ENCODE measurements around the gene MTHFD1L. TPM values are rescaled to one million over a fixed set of nuclear protein-coding genes. Genes with fewer than 3 reads are reported as not detected.

MTHFD1L gene
- total RNA-seq, 4 donors from 2014 or later: 3.0 to 9.4 (median 5.2) TPM

GRCh38 chr6:151103266-151103665, 237.8 kb downstream of the MTHFD1L start:
- 85% methylated on average over 4 of the region's 4 CpGs for WGBS
- TF ChIP-seq, protein P1, sequence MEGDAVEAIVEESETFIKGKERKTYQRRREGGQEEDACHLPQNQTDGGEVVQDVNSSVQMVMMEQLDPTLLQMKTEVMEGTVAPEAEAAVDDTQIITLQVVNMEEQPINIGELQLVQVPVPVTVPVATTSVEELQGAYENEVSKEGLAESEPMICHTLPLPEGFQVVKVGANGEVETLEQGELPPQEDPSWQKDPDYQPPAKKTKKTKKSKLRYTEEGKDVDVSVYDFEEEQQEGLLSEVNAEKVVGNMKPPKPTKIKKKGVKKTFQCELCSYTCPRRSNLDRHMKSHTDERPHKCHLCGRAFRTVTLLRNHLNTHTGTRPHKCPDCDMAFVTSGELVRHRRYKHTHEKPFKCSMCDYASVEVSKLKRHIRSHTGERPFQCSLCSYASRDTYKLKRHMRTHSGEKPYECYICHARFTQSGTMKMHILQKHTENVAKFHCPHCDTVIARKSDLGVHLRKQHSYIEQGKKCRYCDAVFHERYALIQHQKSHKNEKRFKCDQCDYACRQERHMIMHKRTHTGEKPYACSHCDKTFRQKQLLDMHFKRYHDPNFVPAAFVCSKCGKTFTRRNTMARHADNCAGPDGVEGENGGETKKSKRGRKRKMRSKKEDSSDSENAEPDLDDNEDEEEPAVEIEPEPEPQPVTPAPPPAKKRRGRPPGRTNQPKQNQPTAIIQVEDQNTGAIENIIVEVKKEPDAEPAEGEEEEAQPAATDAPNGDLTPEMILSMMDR (IDR thresholded peaks at IDR 0.05): no peak
- TF ChIP-seq POLR2AphosphoS5 (IDR thresholded peaks at IDR 0.05) (no peak), POLR2A (IDR thresholded peaks at IDR 0.05) (no peak), EP300 (IDR thresholded peaks at IDR 0.05) (no peak)
- Histone ChIP-seq H3K4me3 (no peak overlapping the region), H3K9me3 (no peaks in the 10 kb centered on the region), H3K4me1 (no peaks in the 10 kb centered on the region), H3K27ac (no peak overlapping the region), H3K36me3 (no peaks in the 10 kb centered on the region), H3K27me3 (no peaks in the 10 kb centered on the region)
- no peak for DNase-seq (ENCODE audit: low spot score in 2 of 2)

GRCh38 chr6:151107897-151108427, 242.5 kb downstream of the MTHFD1L start:
- Histone ChIP-seq H3K4me3 (no peak overlapping the region), H3K9me3 (no peaks in the 10 kb centered on the region), H3K27me3 (no peaks in the 10 kb centered on the region), H3K4me1 (no peaks in the 10 kb centered on the region), H3K27ac (no peak overlapping the region), H3K36me3 (no peaks in the 10 kb centered on the region)
- DNase-seq (ENCODE audit: low spot score in 2 of 2): no peak
- 77% methylated on average over 4 of the region's 4 CpGs for WGBS
- TF ChIP-seq POLR2AphosphoS5 (IDR thresholded peaks at IDR 0.05): no peak
- TF ChIP-seq EP300 (IDR thresholded peaks at IDR 0.05): no peak
- TF ChIP-seq, protein P1 (IDR thresholded peaks at IDR 0.05): no peak
- TF ChIP-seq POLR2A (IDR thresholded peaks at IDR 0.05): no peak

DNA sequence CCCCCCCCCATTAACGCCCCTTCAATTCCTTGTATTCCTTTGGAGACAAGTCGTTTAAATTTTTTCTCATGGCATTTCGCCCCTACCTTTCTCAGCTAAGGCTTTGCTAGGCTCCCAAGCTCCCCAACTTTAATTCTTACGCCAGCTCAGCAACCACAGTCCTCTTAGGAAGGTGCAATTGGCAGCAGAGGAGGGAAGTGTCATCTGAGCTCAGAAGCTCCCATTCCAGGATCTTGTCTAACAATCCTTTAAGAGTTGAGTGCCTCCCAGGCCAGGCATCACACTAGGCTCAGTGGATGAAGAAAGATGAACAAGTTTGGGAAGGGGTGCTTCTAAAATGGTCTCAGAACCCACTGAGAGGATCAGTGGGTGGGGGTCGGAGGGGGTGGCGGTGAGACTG, 243.0 kb downstream of the MTHFD1L start:
- WGBS: 75% methylated on average over 6 of the region's 6 CpGs
- H3K4me3 ChIP-seq: no peak overlapping the region
- H3K27ac ChIP-seq: no peak overlapping the region

GRCh38 chr6:151109361-151109760, 243.9 kb downstream of the MTHFD1L start:
- Histone ChIP-seq H3K4me1 (no peaks in the 10 kb centered on the region), H3K9me3 (no peaks in the 10 kb centered on the region), H3K27ac (no peak overlapping the region), H3K4me3 (no peak overlapping the region), H3K27me3 (no peaks in the 10 kb centered on the region), H3K36me3 (no peaks in the 10 kb centered on the region)
- WGBS: 75% methylated on average over 8 of the region's 8 CpGs
- no peak for TF ChIP-seq EP300 (IDR thresholded peaks at IDR 0.05)
- TF ChIP-seq, protein P1 (IDR thresholded peaks at IDR 0.05): no peak
- no peak for TF ChIP-seq POLR2A (IDR thresholded peaks at IDR 0.05)
- no peak for TF ChIP-seq POLR2AphosphoS5 (IDR thresholded peaks at IDR 0.05)
- DNase-seq (ENCODE audit: low spot score in 2 of 2): no peak

More for the DNA sequence above, 243.0 kb downstream of the MTHFD1L start:
- H3K4me1 ChIP-seq: no peaks in the 10 kb centered on the region
- H3K9me3 ChIP-seq: no peaks in the 10 kb centered on the region
- TF ChIP-seq EP300 (IDR thresholded peaks at IDR 0.05) (no peak), POLR2AphosphoS5 (IDR thresholded peaks at IDR 0.05) (no peak), POLR2A (IDR thresholded peaks at IDR 0.05) (no peak)
- TF ChIP-seq, protein P1 (IDR thresholded peaks at IDR 0.05): no peak
- no peaks in the 10 kb centered on the region for H3K27me3 ChIP-seq
- DNase-seq (ENCODE audit: low spot score in 2 of 2): no peak
- no peaks in the 10 kb centered on the region for H3K36me3 ChIP-seq

- H3K4me3 ChIP-seq: no peak overlapping the region
- DNase-seq (ENCODE audit: low spot score in 2 of 2): no peak
- no peaks in the 10 kb centered on the region for H3K27me3 ChIP-seq
- H3K9me3 ChIP-seq: no peaks in the 10 kb centered on the region
- no peak overlapping the region for H3K27ac ChIP-seq
- WGBS: 74% methylated on average over 11 of the region's 11 CpGs
- no peaks in the 10 kb centered on the region for H3K4me1 ChIP-seq
- H3K36me3 ChIP-seq: no peaks in the 10 kb centered on the region
- TF ChIP-seq POLR2AphosphoS5 (IDR thresholded peaks at IDR 0.05) (no peak), EP300 (IDR thresholded peaks at IDR 0.05) (no peak), POLR2A (IDR thresholded peaks at IDR 0.05) (no peak)
- TF ChIP-seq, protein P1 (IDR thresholded peaks at IDR 0.05): no peak
Observed at GRCh38 chr6:151109869-151110575, 244.5 kb downstream of the MTHFD1L start.
